ENCODE data around the gene EFCAB6.

EFCAB6 gene

DNA sequence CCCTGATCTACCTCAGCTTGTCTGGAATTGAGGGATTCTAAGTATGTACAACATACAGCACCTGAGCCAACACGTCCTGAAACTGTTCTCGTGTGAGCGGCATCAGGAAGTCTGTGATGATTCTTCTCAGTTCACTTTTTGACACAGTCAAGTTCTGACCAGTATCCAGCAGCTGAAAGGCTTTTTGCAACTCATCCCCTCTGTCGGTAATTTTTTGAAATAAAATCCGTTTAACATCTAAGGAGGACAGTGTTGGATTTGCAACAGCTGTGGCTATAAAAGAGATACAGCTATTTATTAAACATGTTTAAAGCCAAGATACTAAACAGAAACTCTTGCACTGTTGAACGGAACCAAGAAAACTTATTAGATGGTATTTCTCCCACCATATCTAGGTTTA is 39.3 kb downstream of the EFCAB6 start:
- no peak for DNase-seq (ENCODE audit: low read depth)
- no peak overlapping the region for H3K4me3 ChIP-seq (ENCODE audit: low read depth, low read length)
- TF ChIP-seq CTCF (conservative IDR thresholded peaks at IDR 0.05; ENCODE audit: low read depth, low read length) = no peak

DNA sequence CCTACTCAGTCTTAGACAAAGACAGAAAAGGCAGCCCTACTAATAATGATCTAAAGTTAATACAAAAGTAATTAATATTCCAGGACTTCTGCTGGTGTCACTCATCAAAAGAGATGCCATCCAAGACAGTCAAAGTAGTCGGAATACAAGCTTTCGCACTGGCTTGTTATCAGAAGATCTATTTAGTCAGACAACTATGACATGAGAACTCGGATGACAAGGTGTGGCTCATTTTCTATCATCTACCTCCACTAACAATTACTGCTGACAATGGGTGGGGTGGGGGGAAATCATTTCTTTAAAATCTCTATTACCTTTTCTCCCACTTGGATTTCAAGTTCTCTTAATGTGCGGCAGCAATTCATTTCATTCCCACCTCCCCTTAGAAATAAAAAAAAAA is 56.7 kb downstream of the EFCAB6 start:
- no peak for TF ChIP-seq CTCF (conservative IDR thresholded peaks at IDR 0.05; ENCODE audit: low read depth, low read length)
- H3K4me3 ChIP-seq (ENCODE audit: low read depth, low read length) = no peak overlapping the region
- no peak for DNase-seq (ENCODE audit: low read depth)

DNA sequence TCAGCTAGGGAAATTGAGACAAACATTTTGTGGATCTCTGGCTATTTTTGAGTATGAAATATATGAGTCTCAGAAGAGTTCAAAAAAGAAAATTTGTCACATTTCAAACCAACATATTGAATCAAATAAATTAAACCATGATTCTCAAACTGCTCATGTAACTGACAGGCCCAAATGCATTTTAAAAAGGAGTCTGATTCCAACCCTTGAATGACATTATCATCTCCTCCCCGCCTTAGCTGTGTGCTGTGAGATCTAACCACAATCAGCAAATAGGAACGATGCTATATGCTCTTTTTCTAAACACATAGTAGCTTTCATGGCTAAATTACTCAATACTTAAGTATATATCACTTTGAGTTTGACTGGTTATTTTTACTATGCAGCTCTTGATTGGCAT is 57.1 kb downstream of the EFCAB6 start:
- TF ChIP-seq CTCF (conservative IDR thresholded peaks at IDR 0.05; ENCODE audit: low read depth, low read length) = no peak
- H3K4me3 ChIP-seq (ENCODE audit: low read depth, low read length) = no peak overlapping the region
- no peak for DNase-seq (ENCODE audit: low read depth)

DNA sequence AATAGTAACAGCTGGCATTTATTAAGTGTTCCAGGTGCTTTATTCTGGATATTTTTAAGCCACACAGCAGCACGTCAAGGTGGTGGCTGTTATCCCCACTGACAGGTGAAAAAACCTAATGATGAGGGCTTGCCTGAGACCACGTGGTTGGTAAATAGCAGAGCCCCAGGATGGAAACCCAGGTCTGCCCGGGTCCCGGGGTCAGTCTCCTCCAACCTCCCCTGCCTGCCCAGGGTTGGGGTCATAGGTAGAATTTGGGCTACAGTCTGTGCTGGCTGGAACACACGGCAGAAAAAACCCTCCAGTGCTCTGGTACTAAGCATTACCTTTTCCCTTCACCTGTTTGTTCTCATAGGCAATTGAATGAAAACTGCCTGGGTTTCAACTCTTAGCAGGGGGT is 57.9 kb downstream of the EFCAB6 start:
- no peak for TF ChIP-seq CTCF (conservative IDR thresholded peaks at IDR 0.05; ENCODE audit: low read depth, low read length)
- no peak for DNase-seq (ENCODE audit: low read depth)
- no peak overlapping the region for H3K4me3 ChIP-seq (ENCODE audit: low read depth, low read length)

GRCh38 chr22:43753688-43754087 is 58.4 kb downstream of the EFCAB6 start:
- H3K4me3 ChIP-seq (ENCODE audit: low read depth, low read length) = no peak overlapping the region
- no peak for TF ChIP-seq CTCF (conservative IDR thresholded peaks at IDR 0.05; ENCODE audit: low read depth, low read length)
- DNase-seq (ENCODE audit: low read depth) = no peak

GRCh38 chr22:43750751-43751150 is 61.4 kb downstream of the EFCAB6 start:
- no peak for TF ChIP-seq CTCF (conservative IDR thresholded peaks at IDR 0.05; ENCODE audit: low read depth, low read length)
- H3K4me3 ChIP-seq (ENCODE audit: low read depth, low read length) = no peak overlapping the region
- no peak for DNase-seq (ENCODE audit: low read depth)

GRCh38 chr22:43749473-43749872 is 62.6 kb downstream of the EFCAB6 start:
- TF ChIP-seq CTCF (conservative IDR thresholded peaks at IDR 0.05; ENCODE audit: low read depth, low read length) = no peak

More at GRCh38 chr22:43749473-43749872, 62.6 kb downstream of the EFCAB6 start:
- no peak overlapping the region for H3K4me3 ChIP-seq (ENCODE audit: low read depth, low read length)
- DNase-seq (ENCODE audit: low read depth) = no peak
